HG03521 (cell line): Measurements from ENCODE around the gene PILRB.
"Not testable (repeated sequence)": the region's sequence is repeated elsewhere in the genome, so short reads cannot be mapped to it uniquely, and the experiment has no call there.

ENCODE experiments used
- ATAC-seq: cut with Tn5 transposase; IDR thresholded peaks from one replicate; pipeline ENCODE4 v1.9.1; 2021; ENCODE audit warnings: mild to moderate bottlenecking, moderate library complexity; ENCODE audit not compliant: unreplicated experiment

PILRB gene

GRCh38 chr7:100358027-100358856 is at the start of gene PILRB:
TSS of gene PILRB (plus strand) at chr7:100358117. CDS start at chr7:100358303, 186 bp downstream.
- no peak for ATAC-seq

DNA sequence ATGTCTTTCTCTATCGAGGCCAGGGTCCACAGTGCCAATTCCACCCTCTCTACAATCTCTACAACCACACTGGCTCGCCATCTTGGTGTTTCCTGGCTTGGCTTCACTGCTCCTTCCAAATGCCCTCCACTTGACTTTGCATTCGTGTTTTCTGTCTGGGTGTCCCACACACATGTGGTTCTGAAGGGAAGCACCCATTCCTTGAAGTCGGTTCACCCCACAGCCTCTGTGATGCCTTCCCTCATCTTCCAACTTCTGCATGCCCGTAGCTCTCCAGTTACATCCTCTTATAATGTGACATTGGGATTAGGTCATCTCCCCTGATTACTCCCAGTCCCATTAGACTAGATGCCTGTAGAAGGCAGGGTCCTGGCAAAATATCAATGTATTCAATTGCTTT is 39.6 kb upstream of the PILRB start:
- not testable (repeated sequence) for ATAC-seq

DNA sequence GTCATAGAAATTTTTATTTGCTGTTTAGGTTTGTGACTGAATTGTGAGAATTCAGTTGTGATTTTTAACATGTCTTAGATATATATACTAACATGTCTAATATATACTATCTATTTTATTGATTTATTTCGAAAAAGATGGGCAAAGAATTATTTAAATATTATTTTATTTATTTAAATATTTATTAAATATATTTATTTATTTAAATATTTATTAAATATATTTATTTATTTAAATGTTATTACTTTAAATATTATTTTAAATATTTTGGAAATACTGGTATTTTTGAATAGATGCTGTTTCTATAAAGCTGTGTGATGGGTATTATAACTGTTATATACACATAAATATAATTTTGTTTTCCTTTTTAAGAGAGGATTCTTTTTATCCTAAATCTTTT is 36.3 kb upstream of the PILRB start:
- not testable (repeated sequence) for ATAC-seq

GRCh38 chr7:100324194-100324593 is 33.7 kb upstream of the PILRB start:
- ATAC-seq, result not testable (repeated sequence)

DNA sequence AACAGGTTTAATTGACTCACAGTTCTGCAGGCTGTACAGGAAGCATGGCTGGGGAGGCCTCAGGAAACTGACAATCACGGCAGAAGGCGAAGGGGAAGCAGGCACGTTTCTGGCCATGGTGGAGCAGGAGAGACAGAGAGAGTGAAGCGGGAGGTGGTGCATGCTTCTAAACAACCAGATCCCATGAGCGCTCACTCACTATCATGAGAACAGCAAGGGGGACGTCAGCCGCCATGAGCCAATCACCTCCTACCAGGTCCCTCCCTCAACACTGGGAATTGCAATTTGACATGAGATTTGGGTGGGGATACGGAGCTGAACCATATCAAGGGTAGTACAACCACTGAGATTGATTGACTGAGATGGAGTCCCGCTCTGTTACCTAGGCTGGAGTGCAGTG is 32.2 kb upstream of the PILRB start:
- not testable (repeated sequence) for ATAC-seq

DNA sequence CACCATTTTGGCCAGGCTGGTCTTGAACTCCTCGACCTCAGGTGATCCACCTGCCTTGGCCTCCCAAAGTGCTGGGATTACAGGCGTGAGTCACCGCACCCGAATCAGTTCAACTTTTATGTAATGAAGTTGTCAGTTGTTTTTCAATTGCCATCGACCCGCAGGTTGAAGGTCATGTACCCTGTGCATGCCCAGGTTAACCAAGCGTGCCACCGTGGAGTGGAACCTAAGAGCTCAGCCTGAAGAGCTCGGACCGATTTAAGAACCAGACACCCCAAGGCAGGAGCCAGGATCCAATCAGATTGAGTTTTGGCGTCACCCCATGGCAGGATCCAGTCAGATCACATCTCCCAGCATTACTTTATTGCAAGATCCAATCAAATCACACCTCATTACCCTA is 31.0 kb upstream of the PILRB start:
- not testable (repeated sequence) for ATAC-seq

DNA sequence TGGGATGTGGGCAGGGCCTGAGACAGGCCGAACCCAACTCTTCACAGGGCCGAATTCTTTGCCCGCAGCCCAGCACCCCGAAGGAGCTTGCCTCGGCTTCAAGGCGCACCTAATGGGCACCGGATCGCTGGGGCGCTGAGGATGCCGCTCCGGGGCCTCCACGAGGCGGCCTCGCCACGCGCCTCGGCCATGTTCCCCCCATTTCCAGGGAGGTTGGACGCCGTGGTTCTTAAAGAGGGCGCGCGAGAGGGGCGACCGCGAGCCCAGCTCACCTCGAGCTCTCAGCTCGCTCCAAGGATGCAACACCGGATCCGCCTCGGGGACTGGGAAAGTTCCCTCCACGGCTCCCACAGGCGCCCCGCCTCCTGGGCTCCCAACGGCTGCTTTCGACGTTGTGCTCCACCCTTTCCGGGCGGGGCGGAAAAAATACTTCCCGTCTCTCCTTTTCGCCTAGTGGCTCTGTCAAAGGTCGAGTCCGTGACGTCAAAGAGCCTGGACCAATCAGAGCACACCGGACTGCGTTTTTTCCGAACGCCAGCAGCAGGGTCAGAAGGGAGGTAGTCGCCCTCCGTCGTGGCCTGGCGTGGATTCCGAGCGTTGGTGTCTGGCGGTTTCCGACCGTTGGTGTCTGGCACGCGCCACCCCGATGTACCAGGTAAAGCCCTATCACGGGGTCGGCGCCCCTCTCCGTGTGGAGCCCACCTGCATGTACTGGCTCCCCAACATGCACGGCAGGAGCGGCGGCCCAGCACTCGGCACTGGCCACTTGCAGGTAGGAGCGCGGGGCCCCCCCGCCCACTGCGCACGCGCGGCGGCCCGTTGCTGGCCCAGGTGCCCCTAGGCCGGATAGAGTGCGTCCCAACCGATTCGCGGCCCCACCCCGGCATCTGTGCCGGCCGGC is 22.1 kb upstream of the PILRB start:
- ATAC-seq, result peak; percentile 96

- not testable (repeated sequence) for ATAC-seq
These were observed 19.7 kb upstream of the PILRB start for GRCh38 chr7:100338083-100338696.

DNA sequence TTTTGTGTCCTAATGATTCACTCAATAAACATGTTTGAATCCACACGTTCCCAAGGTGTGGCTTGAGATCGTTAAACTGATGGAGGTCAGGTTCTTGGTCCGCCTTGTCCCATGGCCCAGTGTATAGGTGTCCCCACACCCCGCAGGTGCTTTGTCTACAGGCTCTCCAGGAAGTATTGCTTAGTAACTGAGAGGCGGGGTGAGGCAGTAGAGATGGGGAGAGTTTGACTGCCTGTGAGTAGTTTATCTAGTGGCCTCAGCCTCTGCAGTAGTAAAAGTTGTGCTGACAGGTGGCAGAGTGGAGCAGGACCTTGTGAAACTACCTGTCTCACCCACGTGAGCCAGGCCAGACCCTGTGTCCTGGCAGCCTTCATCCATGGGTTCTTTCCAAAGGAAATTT is 16.6 kb upstream of the PILRB start:
- not testable (repeated sequence) for ATAC-seq

GRCh38 chr7:100342765-100343164 is 15.2 kb upstream of the PILRB start:
- ATAC-seq, result no peak

DNA sequence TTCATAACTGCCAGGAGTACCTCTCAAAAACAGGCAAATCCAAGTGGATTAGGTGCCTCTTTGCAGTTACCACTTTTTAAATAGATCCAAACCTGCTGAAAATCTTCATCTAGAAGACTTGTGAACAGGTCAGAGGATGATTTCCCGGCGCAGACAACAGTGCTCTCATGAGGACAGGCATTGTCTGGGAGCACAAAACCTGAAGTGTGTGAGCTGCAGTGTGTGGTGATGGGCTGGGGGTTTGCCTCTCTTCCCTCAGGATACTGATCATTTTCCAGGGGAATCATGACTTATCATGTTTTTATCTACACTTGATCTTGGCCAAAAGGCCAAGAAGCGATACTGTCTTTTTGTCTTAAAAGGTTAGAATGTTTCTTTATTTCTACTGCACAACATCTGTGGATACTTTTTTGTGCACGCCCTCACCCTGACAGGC is 13.8 kb upstream of the PILRB start:
- ATAC-seq, result not testable (repeated sequence)

DNA sequence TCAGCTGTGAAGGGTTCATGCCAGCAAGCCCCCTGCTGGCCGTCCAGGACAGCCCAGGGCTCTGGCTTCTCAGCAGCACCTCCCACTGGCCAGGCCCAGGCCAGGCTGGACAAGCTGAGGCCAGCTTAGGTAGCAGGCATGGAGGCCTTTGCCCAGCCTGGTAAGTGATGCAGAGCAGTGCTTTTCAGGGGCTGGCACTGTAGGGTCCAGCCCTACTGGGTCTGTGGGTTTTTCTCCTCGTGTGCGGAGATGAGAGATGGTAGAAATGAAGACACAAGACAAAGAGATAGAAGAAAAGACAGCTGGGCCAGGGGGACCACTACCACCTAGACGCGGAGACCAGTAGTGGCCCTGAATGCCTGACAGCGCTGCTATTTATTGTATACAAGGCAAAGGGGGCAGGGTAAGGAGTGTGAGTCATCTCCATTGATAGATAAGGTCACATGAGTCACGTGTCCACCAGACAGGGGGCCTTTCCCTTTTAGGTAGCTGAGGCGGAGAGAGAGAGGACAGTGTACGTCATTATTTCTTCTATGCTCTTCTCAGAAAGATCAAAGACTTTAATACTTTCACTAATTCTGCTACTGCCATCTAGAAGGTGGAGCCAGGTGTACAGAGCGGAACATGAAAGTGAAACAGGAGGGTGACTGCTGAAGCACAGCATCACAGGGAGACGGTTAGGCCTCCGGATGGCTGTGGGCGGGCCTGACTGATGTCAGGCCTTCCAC is 13.2 kb upstream of the PILRB start:
- ATAC-seq, result peak; percentile 74

GRCh38 chr7:100345288-100345672 is 12.6 kb upstream of the PILRB start:
- ATAC-seq, result peak; percentile 20

DNA sequence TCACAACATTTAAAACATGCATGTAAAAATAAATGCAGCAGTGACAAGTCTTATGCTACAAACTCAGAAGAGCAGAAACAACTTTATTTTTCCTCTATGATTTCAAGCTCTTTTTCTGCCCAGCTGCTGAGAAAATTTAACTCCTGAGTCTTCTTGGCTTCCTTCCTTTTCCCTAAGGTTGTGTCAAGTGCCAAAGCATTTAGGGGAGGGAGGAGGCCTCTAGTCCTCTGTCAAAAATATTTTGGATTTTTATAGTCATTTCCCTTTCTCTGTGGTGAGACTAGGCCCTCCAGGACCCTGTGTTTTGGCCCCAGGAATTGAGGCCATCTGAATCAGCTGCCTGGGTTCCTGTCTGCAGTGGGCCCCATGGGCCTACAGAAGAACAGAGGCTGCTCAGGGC is 11.0 kb upstream of the PILRB start:
- ATAC-seq, result no peak

DNA sequence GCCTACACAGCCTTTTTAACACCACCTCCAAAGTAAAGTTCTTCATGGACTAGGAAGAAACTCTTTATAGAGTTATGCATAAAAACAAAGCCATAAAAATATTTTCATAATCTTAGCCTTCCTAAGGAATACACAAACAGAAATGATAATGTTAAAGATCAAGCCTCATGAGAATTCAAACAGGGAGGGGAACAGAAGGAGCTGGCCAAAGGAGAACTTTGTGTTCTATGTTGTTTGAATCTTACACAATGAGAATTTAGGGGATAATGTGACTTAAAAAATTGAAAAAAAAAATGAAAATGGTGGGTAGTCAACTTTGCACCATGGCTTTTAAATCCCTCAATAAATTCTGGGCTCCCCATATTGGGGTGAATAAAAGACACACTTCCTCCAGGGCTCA is 9.1 kb upstream of the PILRB start:
- ATAC-seq, result no peak

DNA sequence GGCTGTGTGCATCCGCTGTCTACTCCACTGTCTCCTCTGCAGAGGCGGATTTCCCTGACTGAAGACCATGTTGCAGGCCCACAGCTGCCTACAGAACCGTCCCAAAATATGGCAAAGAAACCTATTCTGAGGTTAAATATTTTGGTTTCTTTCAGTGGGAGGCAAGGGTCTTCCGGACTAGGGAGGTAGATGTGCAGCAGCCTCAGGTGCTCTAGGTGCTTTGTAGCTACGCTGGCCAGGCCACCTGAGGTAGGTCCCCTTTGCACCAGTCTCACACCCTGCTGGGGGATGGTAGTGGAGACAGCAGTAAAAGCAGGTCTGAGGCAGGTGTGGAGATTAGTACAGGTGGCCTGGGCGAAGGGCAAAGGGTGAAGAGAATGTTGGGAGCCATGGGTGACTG is 8.2 kb upstream of the PILRB start:
- ATAC-seq, result no peak

DNA sequence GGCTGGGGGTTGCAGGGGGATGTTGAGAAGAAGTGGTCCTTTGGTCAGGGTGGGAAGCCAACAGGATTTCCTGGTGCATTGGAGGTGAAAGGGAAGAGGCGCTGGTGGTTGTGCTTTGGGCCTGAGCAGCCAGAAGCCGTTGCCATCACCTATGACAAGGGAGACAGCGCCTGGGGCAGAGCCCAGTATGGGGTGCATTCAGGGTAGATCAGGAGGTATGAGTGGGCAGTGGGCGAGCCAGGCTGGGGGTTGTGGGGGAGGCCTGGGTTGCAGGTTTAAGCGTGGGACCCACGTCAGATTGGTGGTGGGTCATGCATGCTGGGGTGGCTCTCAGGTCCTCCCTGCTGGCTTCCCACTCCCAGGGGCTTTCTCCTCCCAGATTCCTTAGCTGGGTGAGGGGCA is 6.3 kb upstream of the PILRB start:
- no peak for ATAC-seq

- not testable (repeated sequence) for ATAC-seq
These were observed 5.6 kb upstream of the PILRB start for GRCh38 chr7:100352230-100352781.

- ATAC-seq, result no peak
These were observed 4.8 kb upstream of the PILRB start for GRCh38 chr7:100352984-100353684.
